Duodenal mucosa (tissue), 2 donors: Measurements from ENCODE around the gene ZNF331.

ENCODE experiments used
- H3K27ac ChIP-seq: one replicate; pipeline ENCODE4 v1.7.0; 2013; ENCODE audit warnings: low read depth, low read length
- H3K27me3 ChIP-seq, 2 donors: one replicate each; pipeline ENCODE4 v1.7.0; 2013; ENCODE audit warnings: low read length in 2 of 2, control low read depth in 1 of 2; ENCODE audit not compliant: insufficient read depth in 2 of 2, control insufficient read depth in 1 of 2
- H3K36me3 ChIP-seq, 2 donors: one replicate each; pipeline ENCODE4 v1.7.0; 2013; ENCODE audit warnings: low read length in 2 of 2, control low read depth in 1 of 2; ENCODE audit not compliant: insufficient read depth in 2 of 2, control insufficient read depth in 1 of 2
- H3K4me1 ChIP-seq, 2 donors: one replicate each; pipeline ENCODE4 v1.7.0; 2013; ENCODE audit warnings: low read length in 2 of 2, control low read depth in 1 of 2; ENCODE audit not compliant: insufficient read depth in 2 of 2, control insufficient read depth in 1 of 2
- H3K4me3 ChIP-seq, 2 donors: one replicate each; pipeline ENCODE4 v1.7.0; 2013; ENCODE audit warnings: low read length in 2 of 2, low read depth in 1 of 2
- H3K9ac ChIP-seq, 2 donors: one replicate each; pipeline ENCODE4 v1.7.0; 2013; ENCODE audit warnings: low read length in 2 of 2, low read depth in 1 of 2
- H3K9me3 ChIP-seq, 2 donors: one replicate each; pipeline ENCODE4 v1.7.0; 2013; ENCODE audit warnings: low read length in 2 of 2, control low read depth in 1 of 2; ENCODE audit not compliant: control insufficient read depth in 1 of 2

The ZNF331 gene

DNA sequence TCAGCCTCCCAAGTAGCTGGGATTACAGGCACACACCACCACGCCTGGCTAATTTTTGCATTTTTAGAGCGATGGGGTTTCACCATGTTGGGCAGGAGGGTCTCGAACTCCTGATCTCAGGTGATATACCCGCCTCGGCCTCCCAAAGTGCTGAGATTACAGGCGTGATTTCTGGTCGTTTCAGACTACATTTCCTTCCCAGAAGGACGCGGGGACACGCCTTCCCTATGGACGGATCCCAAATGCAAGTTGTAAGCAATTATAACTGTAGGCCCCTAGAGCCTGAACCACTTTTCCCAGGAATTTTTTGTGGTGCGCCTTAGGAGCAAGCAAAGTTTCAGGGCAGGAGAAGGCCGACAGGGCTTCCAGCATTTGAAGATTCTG, 17.8 kb upstream of the ZNF331 start:
- no peak overlapping the region for H3K27ac ChIP-seq
- H3K36me3 ChIP-seq, result no peaks in the 10 kb centered on the region
- H3K9ac ChIP-seq, result no peak overlapping the region
- H3K4me3 ChIP-seq, result peak overlapping the region; percentile 70 to 81
- H3K4me1 ChIP-seq, result peaks cover 5 to 9% of the 10 kb centered on the region in 2 donors
- peaks cover 3 to 20% of the 10 kb centered on the region in 2 donors for H3K9me3 ChIP-seq
- H3K27me3 ChIP-seq, result no peaks in the 10 kb centered on the region

- Histone ChIP-seq H3K9ac (no peak overlapping the region), H3K4me1 (peaks cover 5 to 9% of the 10 kb centered on the region in 2 donors), H3K27me3 (no peaks in the 10 kb centered on the region), H3K27ac (no peak overlapping the region), H3K4me3 (peak overlapping the region; percentile 70 to 81), H3K9me3 (peaks cover 7 to 23% of the 10 kb centered on the region in 2 donors), H3K36me3 (no peaks in the 10 kb centered on the region)
Measured at GRCh38 chr19:53520547-53521372, 17.2 kb upstream of the ZNF331 start.

- Histone ChIP-seq H3K27ac (no peak overlapping the region), H3K9ac (peak overlapping the region in 1 of 2 donors; percentile 7), H3K4me3 (peak overlapping the region; percentile 70 to 81), H3K4me1 (peaks cover 5 to 9% of the 10 kb centered on the region in 2 donors), H3K9me3 (peaks cover 9 to 27% of the 10 kb centered on the region in 2 donors), H3K36me3 (no peaks in the 10 kb centered on the region), H3K27me3 (no peaks in the 10 kb centered on the region)
Measured at GRCh38 chr19:53521373-53522202, 16.4 kb upstream of the ZNF331 start.

GRCh38 chr19:53525922-53526321, 12.0 kb upstream of the ZNF331 start:
- H3K36me3 ChIP-seq, result peaks cover 0 to 5% of the 10 kb centered on the region in 2 donors
- no peak overlapping the region for H3K4me3 ChIP-seq
- no peak overlapping the region for H3K27ac ChIP-seq
- H3K27me3 ChIP-seq, result no peaks in the 10 kb centered on the region
- H3K4me1 ChIP-seq, result peaks cover 5 to 9% of the 10 kb centered on the region in 2 donors
- H3K9ac ChIP-seq, result no peak overlapping the region
- H3K9me3 ChIP-seq, result peaks cover 9 to 16% of the 10 kb centered on the region in 2 donors

DNA sequence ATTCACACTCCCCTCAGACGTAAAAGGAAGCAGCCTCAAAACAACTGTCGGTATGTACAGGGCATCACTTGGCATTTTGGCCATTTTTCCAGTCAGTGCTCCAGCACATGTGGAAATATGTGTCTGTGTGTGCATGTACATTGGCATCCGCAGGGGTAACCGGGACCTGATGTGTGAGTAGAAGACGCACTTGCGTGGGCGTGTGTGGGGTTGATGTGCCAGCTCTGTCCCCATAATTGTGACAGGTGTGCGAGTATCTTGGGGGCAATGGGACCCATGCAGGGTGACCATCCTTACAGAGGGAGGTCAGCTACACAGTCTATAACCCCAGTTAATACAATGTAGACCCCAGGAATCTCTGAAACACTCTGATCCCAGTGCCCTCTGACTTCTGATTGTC, 7.3 kb upstream of the ZNF331 start:
- Histone ChIP-seq H3K4me1 (no peaks in the 10 kb centered on the region), H3K9me3 (peaks cover 6 to 9% of the 10 kb centered on the region in 2 donors), H3K27ac (no peak overlapping the region), H3K4me3 (no peak overlapping the region), H3K36me3 (peaks cover 0 to 5% of the 10 kb centered on the region in 2 donors), H3K9ac (no peak overlapping the region), H3K27me3 (no peaks in the 10 kb centered on the region)

DNA sequence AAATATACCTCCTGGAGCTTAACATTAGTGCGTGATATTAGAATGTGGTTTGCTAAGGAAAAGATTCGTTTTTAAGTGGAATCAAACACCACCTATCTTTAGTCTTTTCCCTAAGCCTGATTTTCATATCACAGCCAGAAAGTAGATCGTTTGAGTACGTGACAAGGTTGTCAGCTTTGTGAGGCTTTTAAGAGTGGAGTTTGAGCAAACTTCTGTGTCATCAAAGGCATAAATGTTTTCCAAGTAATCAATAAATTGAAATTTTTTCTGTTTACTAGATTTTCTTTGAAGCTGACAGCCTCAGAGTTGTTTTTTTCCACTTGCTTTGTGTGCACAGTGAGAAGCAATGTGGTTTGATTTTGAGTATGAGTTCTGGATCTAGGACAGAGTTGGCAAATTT, 6.5 kb upstream of the ZNF331 start:
- no peaks in the 10 kb centered on the region for H3K4me1 ChIP-seq
- H3K9me3 ChIP-seq, result peaks cover 2 to 3% of the 10 kb centered on the region in 2 donors
- no peak overlapping the region for H3K27ac ChIP-seq
- no peaks in the 10 kb centered on the region for H3K27me3 ChIP-seq
- H3K4me3 ChIP-seq, result no peak overlapping the region
- H3K36me3 ChIP-seq, result peaks cover 0 to 5% of the 10 kb centered on the region in 2 donors
- H3K9ac ChIP-seq, result no peak overlapping the region

DNA sequence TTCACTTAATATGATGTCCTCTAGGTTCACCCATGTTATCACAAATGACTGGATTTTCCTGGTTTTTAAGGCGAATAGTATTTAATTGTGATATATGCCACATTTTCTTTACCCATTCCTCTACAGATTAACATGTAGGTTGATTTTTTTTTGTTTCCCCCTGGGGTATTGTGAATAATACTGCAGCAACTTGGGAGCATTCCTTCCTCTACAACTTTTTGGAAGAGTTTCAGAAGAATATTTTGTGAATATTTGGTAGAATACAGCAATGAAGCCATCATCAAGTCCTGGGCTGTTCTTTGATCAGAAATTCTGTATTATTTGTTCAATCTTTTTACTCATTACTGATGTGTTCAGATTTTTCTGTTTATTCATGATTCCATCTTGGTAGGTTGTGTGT, 5.6 kb upstream of the ZNF331 start:
- H3K27ac ChIP-seq, result no peak overlapping the region
- H3K36me3 ChIP-seq, result peaks cover 0 to 5% of the 10 kb centered on the region in 2 donors
- H3K4me1 ChIP-seq, result no peaks in the 10 kb centered on the region
- H3K27me3 ChIP-seq, result no peaks in the 10 kb centered on the region
- peaks cover 0 to 3% of the 10 kb centered on the region in 2 donors for H3K9me3 ChIP-seq
- no peak overlapping the region for H3K4me3 ChIP-seq
- H3K9ac ChIP-seq, result no peak overlapping the region

DNA sequence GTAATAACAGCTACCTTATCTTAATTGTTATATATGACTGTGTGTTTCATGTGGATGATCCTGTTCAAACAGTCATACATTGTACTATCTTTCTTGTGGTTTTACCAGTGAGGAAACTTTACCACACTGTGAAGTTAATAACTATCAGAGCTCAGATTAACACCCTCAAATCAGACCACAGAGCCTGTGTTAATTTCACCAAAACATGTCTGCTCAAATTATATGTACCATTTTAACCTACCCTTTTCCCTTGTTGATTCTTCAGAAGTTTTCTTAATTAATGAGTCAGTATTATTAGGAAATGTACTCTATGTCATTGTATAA, 1.8 kb upstream of the ZNF331 start:
- peaks cover 0 to 4% of the 10 kb centered on the region in 2 donors for H3K9me3 ChIP-seq
- no peak overlapping the region for H3K4me3 ChIP-seq
- no peak overlapping the region for H3K9ac ChIP-seq
- no peaks in the 10 kb centered on the region for H3K4me1 ChIP-seq
- H3K36me3 ChIP-seq, result no peaks in the 10 kb centered on the region
- no peaks in the 10 kb centered on the region for H3K27me3 ChIP-seq
- H3K27ac ChIP-seq, result no peak overlapping the region

- peak overlapping the region; percentile 82 to 98 for H3K4me3 ChIP-seq
- H3K36me3 ChIP-seq, result no peaks in the 10 kb centered on the region
- H3K4me1 ChIP-seq, result no peaks in the 10 kb centered on the region
- H3K9me3 ChIP-seq, result peaks cover 0 to 4% of the 10 kb centered on the region in 2 donors
- H3K27ac ChIP-seq, result no peak overlapping the region
- peak overlapping the region; percentile 67 for H3K9ac ChIP-seq
- H3K27me3 ChIP-seq, result no peaks in the 10 kb centered on the region
Measured at GRCh38 chr19:53537121-53537520, 824 bp upstream of the ZNF331 start.
